HG03571 (cell line): ENCODE results near the gene DDX10.
A peak's percentile ranks its signal among the peaks of the same experiment; 100 is the strongest.
"Not testable (repeated sequence)": the region's sequence is repeated elsewhere in the genome, so short reads cannot be mapped to it uniquely, and the experiment has no call there.

Experiments
- ATAC-seq: cut with Tn5 transposase; IDR thresholded peaks from one replicate; pipeline ENCODE4 v1.9.1; 2021; ENCODE audit not compliant: unreplicated experiment

DDX10 gene

GRCh38 chr11:108713076-108713790 lies 48.4 kb downstream of the DDX10 start:
- peak; percentile 55 for ATAC-seq

GRCh38 chr11:108715239-108715638 lies 50.4 kb downstream of the DDX10 start:
- no peak for ATAC-seq

DNA sequence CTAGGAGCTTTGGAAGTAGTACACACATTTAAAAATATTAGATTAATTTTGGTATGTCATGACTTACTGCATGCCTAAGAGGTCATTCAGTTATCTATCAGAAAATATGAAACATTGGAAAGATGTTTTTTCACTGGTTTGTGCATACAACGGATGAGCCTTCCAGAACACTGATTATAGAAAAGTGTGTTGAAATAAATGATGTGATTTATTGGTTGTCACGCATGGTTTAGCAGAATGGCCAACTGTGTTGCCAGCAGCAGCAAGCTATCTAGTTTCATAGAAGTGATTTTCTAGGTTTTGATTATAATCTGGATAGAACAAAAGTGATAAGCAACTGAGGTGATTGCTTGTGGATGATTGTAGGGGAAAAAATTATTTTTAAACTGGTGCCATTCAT lies 53.6 kb downstream of the DDX10 start:
- no peak for ATAC-seq

- ATAC-seq, result no peak
These were observed 60.3 kb downstream of the DDX10 start for GRCh38 chr11:108724974-108725689.

DNA sequence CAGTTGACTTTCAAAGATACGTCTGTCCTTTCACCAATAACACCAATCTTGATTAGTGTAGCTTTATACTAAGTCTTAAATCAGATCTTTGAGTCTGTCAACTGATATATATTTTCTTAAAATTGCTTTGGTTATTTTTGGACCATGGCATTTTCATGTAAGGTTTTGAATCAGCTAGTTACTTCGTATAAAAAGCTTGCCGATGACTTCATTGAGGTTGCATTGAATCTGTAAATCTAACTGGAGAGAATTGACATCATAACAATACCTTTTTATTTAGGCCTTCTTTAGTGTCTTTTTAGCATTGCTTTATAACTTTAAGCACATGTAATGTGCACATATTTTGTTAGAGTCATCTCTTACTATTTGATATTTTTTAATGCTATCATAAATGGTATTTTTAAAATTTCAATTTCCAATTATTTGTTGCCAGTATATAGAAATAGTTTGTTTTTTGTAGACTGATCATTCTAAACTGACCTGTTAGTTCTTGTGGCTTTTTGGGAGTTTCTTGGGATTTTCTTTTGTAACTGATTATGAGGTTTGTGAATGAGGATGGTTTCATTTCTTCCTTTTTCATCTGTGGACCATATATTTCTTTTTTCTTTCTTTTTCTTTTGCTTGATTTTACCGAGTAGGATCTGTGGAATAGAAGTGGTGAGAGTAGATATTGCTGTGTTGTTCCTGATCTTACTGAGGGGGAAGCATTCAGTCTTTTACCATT lies 61.4 kb downstream of the DDX10 start:
- ATAC-seq, result no peak

- ATAC-seq, result no peak
These were observed 62.8 kb downstream of the DDX10 start for GRCh38 chr11:108727665-108728064.

DNA sequence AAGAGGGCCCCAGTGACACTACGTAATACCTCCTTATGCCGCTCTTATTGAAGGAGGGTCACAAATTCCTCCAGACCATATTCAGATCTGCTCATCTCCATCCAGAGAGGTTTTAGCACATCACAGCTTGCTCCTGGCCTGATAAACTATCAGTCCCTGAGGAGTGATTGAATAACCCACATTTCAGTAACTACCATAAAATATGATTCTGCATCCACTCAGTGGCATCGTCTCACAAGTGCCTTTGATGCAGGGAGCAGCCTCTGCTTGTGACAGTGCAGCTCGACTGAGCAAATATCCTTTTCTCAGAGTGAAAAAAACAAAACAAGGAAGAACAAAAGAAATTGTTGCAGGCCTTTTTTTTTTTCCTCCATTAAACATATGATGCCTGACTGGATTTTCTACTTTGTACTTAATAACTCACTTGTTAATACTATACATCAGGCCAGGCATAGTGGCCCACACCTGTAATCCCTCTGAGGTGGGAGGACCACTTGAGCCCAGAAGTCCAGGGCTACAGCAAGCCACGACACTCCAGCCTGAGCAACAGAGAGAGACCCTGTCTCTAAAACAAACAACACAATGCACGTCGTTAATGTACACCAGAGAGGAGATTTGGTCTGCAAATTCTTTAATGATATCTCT lies 64.5 kb downstream of the DDX10 start:
- no peak for ATAC-seq

- ATAC-seq, result no peak
These were observed 67.5 kb downstream of the DDX10 start for GRCh38 chr11:108732395-108732794.

DNA sequence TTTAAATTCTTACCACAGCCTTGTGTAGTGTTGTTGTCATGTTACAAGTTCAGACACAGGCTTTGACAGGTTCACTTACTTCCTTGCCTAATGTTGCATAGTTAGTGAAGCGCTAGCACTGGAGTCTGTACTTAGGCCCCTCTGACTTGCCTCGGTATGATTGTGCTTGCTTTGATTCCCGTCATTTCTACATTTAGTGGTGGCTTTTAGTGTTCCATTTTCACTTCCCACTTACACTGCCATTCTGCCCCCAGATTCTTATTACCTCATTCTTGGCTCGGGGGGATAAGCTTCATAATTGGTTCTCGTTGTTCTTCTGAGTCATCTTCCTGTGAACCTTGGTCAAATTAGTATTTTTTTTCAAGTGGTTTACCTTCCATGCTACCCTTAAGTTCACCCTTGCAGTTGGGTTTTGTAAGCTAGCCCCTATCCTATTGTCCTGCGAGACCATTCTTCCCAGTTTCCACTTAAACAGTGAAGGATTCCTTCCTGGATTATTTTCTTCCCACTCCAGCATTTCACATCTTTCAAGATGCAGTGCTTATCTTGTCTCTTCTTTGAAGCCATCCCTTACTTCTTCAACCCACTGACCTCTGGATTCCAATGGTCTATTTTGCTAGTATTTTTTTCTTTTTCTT lies 68.7 kb downstream of the DDX10 start:
- ATAC-seq, result peak; percentile 88

GRCh38 chr11:108734283-108734682 lies 69.4 kb downstream of the DDX10 start:
- ATAC-seq, result no peak

- no peak for ATAC-seq
These were observed 70.2 kb downstream of the DDX10 start for GRCh38 chr11:108734956-108735559.

- ATAC-seq, result not testable (repeated sequence)
These were observed 75.3 kb downstream of the DDX10 start for GRCh38 chr11:108740132-108740531.

DNA sequence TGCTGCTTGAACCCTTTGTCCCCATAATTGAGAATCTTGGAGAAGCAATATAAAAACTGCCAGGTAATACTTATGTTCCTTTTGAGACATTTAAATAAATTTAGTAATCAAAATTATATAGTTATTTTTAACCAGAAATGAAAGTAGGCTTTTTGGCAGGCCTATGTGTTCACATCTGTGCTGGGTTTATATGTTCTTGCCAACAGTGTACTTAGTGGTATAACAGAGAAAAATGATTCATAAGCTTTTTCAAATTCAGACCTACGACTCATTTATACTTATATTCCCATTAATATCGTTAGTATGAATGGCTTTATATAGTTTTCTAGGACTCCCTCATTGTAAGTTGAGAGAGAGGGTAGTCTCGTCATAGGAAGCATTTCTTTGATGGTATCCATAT lies 79.0 kb downstream of the DDX10 start:
- no peak for ATAC-seq

DNA sequence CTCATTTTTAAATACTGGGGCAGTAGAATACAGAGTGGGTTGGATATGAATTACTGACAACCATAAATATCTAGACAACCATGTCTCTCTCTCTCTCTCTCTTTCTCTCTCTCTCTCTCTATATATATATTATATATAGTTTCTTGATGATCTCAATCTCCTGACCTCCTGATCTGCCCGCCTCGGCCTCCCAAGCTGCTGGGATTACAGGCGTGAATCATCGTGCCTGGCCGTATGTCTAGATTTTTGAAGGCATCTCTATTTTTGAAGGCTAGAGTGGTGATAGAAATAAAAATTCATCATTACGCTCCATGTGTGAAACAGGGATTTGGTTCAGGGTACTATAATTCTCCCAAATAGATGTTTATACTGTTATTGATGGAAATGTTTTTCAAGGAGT lies 84.1 kb downstream of the DDX10 start:
- ATAC-seq, result no peak

- no peak for ATAC-seq
These were observed 86.6 kb downstream of the DDX10 start for GRCh38 chr11:108751444-108751843.

DNA sequence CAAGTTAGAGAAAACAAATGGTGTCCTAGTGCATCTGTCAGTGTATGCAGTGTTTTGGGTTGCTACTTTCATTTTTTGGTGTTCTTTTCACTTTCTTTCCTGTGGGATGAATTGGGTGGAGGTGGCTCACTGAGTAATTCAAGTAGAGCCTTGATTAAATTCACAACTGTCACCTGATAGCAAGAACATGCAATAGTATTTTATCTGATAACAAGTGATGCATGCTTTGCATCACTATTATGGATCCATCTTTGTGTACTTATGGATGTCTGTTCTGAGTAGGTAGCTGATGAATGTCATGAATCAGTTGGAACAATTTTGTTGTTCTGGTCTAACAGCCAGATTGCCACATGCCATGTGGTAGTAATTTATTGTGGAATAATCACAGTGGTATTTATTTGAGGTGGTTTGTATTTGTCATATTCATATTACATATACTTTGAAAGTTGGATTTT lies 87.5 kb downstream of the DDX10 start:
- ATAC-seq, result no peak

GRCh38 chr11:108754901-108755625 lies 90.2 kb downstream of the DDX10 start:
- no peak for ATAC-seq

GRCh38 chr11:108757630-108758029 lies 92.8 kb downstream of the DDX10 start:
- ATAC-seq, result no peak

DNA sequence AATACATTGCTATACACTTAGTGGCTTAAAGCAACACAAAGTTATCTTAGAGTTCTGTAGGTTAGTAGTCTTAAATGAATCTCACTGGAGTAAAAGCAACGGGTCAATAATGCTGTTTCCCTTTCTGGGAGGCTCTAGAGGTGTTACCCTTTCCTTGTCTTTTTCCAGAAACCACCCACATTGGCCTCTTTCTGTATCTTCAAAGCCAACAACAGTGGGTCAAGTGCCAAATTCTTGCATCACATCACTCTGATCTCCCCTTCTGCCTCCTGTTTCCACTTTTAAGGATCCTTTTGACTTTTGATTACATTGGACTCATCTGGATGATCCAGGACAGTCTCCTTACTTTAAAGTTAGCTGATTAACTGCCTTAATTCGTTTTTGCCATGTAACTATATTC lies 93.6 kb downstream of the DDX10 start:
- ATAC-seq, result no peak
